Smooth muscle cell (in vitro differentiated cells): Measurements from ENCODE around the gene FAM53A. TPM values are rescaled to one million over a fixed set of nuclear protein-coding genes. Genes with fewer than 3 reads are reported as not detected.

Source experiments
- DNase-seq: peaks from one replicate; lab custom pipeline; 2025; ENCODE audit not compliant: unreplicated experiment; lab: John Stamatoyannopoulos, UW
- H2AFZ ChIP-seq: fragments of 200-600 bp; sonication (generic); 2 replicates; pipeline ENCODE4 v1.6.0; 2016; ENCODE audit warnings: antibody characterized with exemption, low read depth, mild to moderate bottlenecking
- H3F3A ChIP-seq: fragments of 200-600 bp; sonication (generic); 2 replicates; pipeline ENCODE4 v1.6.0; 2017; ENCODE audit warnings: antibody characterized with exemption, low read depth
- H3K27ac ChIP-seq: fragments of 200-600 bp; sonication (generic); 2 replicates; pipeline ENCODE4 v1.5.1; 2016; ENCODE audit warnings: low read depth, mild to moderate bottlenecking
- H3K27me3 ChIP-seq: fragments of 200-600 bp; sonication (generic); 2 replicates; pipeline ENCODE4 v1.6.1; 2016; ENCODE audit warnings: low read depth, mild to moderate bottlenecking
- H3K36me3 ChIP-seq: fragments of 200-600 bp; sonication (generic); 2 replicates; pipeline ENCODE4 v1.5.1; 2016; ENCODE audit warnings: low read depth
- H3K4me1 ChIP-seq: fragments of 200-600 bp; sonication (generic); 2 replicates; pipeline ENCODE4 v1.5.1; 2016; ENCODE audit warnings: low read depth
- H3K4me2 ChIP-seq: fragments of 200-600 bp; sonication (generic); 2 replicates; pipeline ENCODE4 v1.6.0; 2016; ENCODE audit warnings: mild to moderate bottlenecking
- H3K4me3 ChIP-seq: fragments of 200-600 bp; sonication (generic); 2 replicates; pipeline ENCODE4 v1.5.1; 2016; ENCODE audit warnings: mild to moderate bottlenecking
- H3K79me2 ChIP-seq: fragments of 200-600 bp; sonication (generic); 2 replicates; pipeline ENCODE4 v1.6.0; 2016; ENCODE audit warnings: low read depth, mild to moderate bottlenecking
- H3K9ac ChIP-seq: fragments of 200-600 bp; sonication (generic); 2 replicates; pipeline ENCODE4 v1.6.0; 2016; ENCODE audit warnings: low read depth
- H3K9me3 ChIP-seq: fragments of 200-600 bp; sonication (generic); replicated peaks from 2 replicates; pipeline ENCODE4 v1.5.1; 2016; ENCODE audit warnings: low read depth
- H4K20me1 ChIP-seq: fragments of 200-600 bp; sonication (generic); 2 replicates; pipeline ENCODE4 v1.6.0; 2016; ENCODE audit warnings: low read depth
- WGBS: methylation state at CpG from one replicate; pipeline ENCODE4 v1.1.7; 2016; ENCODE audit warnings: low lambda C conversion rate; 5-methylcytosine and 5-hydroxymethylcytosine counted together
- polyA plus RNA-seq: library from polyadenylated mRNA; unstranded; fragments of >200 nt; fragmentation: Nextera tagmentation; extraction: Ambion mirVana; gene quantifications from 2 replicates; pipeline ENCODE4 v1.2.1, GENCODE V29; 2016
- total RNA-seq: library from RNA; depleted of rRNA; stranded (reverse); fragments of >200 nt; gene quantifications from 2 replicates; pipeline ENCODE4 v1.2.3, GENCODE V29; 2014
- TF ChIP-seq, protein P1 (sequence below): fragments of 200-600 bp; sonication (generic); IDR thresholded peaks from 2 replicates; pipeline ENCODE4 v1.5.1; 2017; ENCODE audit warnings: borderline replicate concordance, mild to moderate bottlenecking, antibody characterized with exemption; ENCODE audit not compliant: insufficient read depth, poor library complexity, severe bottlenecking

The FAM53A gene
- total and polyA plus RNA-seq, 2 experiments from 2014 or later, result 0.70 TPM; not detected in 1

DNA sequence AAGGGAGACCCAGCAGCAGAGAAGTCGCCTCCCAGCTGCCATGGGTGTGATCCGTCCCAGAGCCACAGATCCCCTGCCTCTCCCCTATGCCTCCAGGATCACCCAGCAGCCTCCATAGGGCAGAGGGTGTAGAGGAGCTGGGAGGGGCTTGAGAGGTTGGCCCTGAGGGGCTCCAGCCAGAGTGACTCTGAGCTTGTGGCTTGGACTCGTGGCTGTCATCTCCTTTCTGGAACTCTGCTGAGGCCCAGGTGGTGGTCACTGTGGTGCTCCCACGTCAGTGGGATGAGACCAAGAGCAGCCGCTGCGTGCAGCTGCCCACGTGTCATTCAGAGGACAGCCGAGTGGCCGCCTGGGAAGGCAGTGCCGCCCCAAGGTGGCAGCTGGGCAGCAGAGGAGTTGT lies 41.4 kb upstream of the FAM53A start:
- 91% methylated on average over 10 of the region's 10 CpGs for WGBS

DNA sequence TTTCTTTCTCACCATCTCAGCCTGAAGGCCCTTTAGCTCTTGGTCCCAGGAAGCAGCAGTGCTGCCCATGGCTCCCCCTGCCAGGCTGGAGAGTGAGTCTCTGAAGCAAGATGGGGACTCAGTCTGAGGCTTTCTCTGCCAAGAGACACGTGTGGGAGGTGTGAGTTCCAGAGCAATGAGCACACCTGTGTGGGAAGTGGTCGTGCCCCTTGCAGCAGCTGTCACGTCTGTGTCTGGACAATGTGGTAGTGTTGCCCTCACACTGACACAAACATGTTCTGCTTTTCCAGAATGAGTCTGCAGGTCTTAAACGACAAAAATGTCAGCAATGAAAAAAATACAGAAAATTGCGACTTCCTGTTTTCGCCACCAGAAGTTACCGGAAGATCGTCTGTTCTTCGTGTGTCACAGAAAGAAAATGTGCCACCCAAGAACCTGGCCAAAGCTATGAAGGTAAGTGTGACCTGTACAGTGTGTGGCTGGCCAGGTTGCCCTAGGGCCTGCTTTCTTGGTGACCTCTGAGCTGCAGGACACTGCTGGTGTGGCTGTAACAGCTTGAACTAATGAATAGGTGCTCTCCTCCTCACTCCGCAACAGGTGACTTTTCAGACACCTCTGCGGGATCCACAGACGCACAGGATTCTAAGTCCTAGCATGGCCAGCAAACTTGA lies 39.2 kb upstream of the FAM53A start:
- Histone ChIP-seq H3K36me3 (no peaks in the 10 kb centered on the region), H2AFZ (no peak overlapping the region), H3F3A (no peaks in the 10 kb centered on the region), H3K27me3 (no peaks in the 10 kb centered on the region), H3K9me3 (no peaks in the 10 kb centered on the region), H3K4me2 (peak overlapping the region; percentile 99), H3K4me3 (no peak overlapping the region), H3K4me1 (peaks cover 8% of the 10 kb centered on the region), H3K79me2 (peaks cover 47% of the 10 kb centered on the region), H3K9ac (no peak overlapping the region), H3K27ac (no peak overlapping the region), H4K20me1 (peaks cover 7% of the 10 kb centered on the region)
- TF ChIP-seq, protein P1, sequence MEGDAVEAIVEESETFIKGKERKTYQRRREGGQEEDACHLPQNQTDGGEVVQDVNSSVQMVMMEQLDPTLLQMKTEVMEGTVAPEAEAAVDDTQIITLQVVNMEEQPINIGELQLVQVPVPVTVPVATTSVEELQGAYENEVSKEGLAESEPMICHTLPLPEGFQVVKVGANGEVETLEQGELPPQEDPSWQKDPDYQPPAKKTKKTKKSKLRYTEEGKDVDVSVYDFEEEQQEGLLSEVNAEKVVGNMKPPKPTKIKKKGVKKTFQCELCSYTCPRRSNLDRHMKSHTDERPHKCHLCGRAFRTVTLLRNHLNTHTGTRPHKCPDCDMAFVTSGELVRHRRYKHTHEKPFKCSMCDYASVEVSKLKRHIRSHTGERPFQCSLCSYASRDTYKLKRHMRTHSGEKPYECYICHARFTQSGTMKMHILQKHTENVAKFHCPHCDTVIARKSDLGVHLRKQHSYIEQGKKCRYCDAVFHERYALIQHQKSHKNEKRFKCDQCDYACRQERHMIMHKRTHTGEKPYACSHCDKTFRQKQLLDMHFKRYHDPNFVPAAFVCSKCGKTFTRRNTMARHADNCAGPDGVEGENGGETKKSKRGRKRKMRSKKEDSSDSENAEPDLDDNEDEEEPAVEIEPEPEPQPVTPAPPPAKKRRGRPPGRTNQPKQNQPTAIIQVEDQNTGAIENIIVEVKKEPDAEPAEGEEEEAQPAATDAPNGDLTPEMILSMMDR, result no peak
- 80% methylated on average over 12 of the region's 12 CpGs for WGBS
- DNase-seq, result no peak

More for the DNA sequence above, 41.4 kb upstream of the FAM53A start:
- H3F3A ChIP-seq, result no peaks in the 10 kb centered on the region
- no peak overlapping the region for H3K4me3 ChIP-seq
- H3K9me3 ChIP-seq, result no peaks in the 10 kb centered on the region
- H3K9ac ChIP-seq, result no peak overlapping the region
- no peaks in the 10 kb centered on the region for H3K36me3 ChIP-seq
- no peaks in the 10 kb centered on the region for H4K20me1 ChIP-seq
- H2AFZ ChIP-seq, result no peak overlapping the region
- H3K4me2 ChIP-seq, result no peak overlapping the region
- H3K4me1 ChIP-seq, result no peaks in the 10 kb centered on the region
- DNase-seq, result no peak
- H3K79me2 ChIP-seq, result peaks cover 26% of the 10 kb centered on the region
- no peaks in the 10 kb centered on the region for H3K27me3 ChIP-seq
- H3K27ac ChIP-seq, result no peak overlapping the region
- TF ChIP-seq, protein P1, result no peak

- Histone ChIP-seq H3F3A (no peaks in the 10 kb centered on the region), H3K36me3 (no peaks in the 10 kb centered on the region), H3K27me3 (no peaks in the 10 kb centered on the region), H3K9me3 (no peaks in the 10 kb centered on the region), H4K20me1 (peaks cover 7% of the 10 kb centered on the region), H3K4me3 (peak overlapping the region; percentile 84), H3K4me2 (peak overlapping the region; percentile 99), H3K79me2 (peaks cover 49% of the 10 kb centered on the region), H2AFZ (no peak overlapping the region), H3K9ac (no peak overlapping the region), H3K27ac (no peak overlapping the region), H3K4me1 (peaks cover 8% of the 10 kb centered on the region)
- no peak for DNase-seq
- TF ChIP-seq, protein P1, result no peak
- WGBS, result 58% methylated on average over 18 of the region's 18 CpGs
Measured at GRCh38 chr4:1722551-1723118, 38.5 kb upstream of the FAM53A start.
